ENCODE measurements around the gene UBE2A.

GRCh38 chrX:119614776-119615175 lies 40.4 kb downstream of the UBE2A start:
- TF ChIP-seq FOSL1 (CRISPR knock-in tag; IDR thresholded peaks at IDR 0.05; ENCODE audit: borderline replicate concordance) (no peak), GTF2F1 (IDR thresholded peaks at IDR 0.05; ENCODE audit: low read length) (no peak), AGO1 (IDR thresholded peaks at IDR 0.05; ENCODE audit: low read depth, low read length, poor library complexity, severe bottlenecking) (no peak), ZNF792 (CRISPR knock-in tag; IDR thresholded peaks at IDR 0.05) (no peak), NFATC3 (CRISPR knock-in tag; IDR thresholded peaks at IDR 0.05) (no peak), POLR2AphosphoS5 (IDR thresholded peaks at IDR 0.05; ENCODE audit: low read depth, low read length) (no peak), CTCF (CRISPR knock-in tag; IDR thresholded peaks at IDR 0.05) (no peak)

All from HepG2 (cell line).